Loucy (cell line): ENCODE data around the gene KSR2.

Source experiments
- CTCF ChIP-seq: fragments of 200-600 bp; sonication (generic); conservative IDR thresholded peaks from 2 replicates; pipeline ENCODE4 v1.5.1; 2014; ENCODE audit warnings: mild to moderate bottlenecking, antibody characterized with exemption, low read length
- EZH2phosphoT487 ChIP-seq: fragments of 200-600 bp; IDR thresholded peaks from 2 replicates; pipeline ENCODE4 v1.6.1; 2018; ENCODE audit warnings: antibody characterized with exemption, mild to moderate bottlenecking, moderate library complexity, borderline replicate concordance

GRCh38 chr12:117967512-117967911 lies 1.3 kb downstream of the KSR2 start:
- no peak for TF ChIP-seq CTCF
- TF ChIP-seq EZH2phosphoT487 = no peak
